Fibroblast of peridontal ligament (primary cell): Measurements from ENCODE around the gene P4HA1.
A peak's percentile ranks its signal among the peaks of the same experiment; 100 is the strongest.
"Not testable (repeated sequence)": the region's sequence is repeated elsewhere in the genome, so short reads cannot be mapped to it uniquely, and the experiment has no call there.

Source experiments
- DNase-seq: peaks from one replicate; pipeline ENCODE4 v3.0.0-alpha.2; 2010; ENCODE audit errors: extremely low read depth

The P4HA1 gene

DNA sequence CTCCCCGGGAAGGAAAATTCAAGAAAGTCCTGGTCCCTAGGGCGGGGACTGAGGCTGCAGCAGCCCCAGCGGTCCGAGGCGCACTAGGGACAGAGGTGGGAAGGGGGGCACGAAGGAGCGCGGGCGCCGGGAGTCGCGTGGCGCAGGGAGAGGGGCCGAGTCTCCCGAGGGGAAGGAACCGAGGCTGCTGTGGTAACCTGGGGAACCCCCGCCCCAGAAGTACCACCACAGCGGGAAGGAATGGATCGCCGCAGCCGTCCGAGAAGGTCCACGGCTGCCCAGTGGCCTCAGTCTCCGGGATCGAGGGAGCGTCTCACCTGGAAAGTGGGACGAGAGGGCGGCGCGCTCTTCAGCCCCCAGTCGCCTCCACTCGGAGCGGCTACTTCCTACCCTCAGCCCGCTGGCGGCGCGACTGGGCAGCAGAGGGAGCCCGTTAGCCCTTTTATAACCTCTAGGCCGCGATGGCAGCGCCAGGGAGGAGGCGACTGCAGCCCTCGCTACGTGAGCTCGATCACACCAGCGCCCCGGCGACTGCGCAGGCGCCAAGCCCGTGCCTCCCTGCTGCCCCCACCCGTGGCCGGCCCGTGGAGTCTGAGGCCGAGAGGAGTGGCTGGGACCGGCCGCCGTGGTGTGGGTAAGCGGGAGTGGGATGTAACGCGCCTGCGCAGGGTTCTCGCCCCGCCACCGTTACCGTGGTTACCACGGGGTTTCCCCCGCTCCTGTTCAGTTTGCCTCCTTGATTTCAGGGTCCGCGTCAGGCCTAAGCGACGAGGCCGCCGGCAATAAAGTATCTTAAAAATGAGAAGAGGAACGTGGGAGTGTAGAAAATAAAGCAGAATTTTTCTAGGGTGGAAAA, at the start of gene P4HA1:
TSS of gene P4HA1 (minus strand) at position 418 of the 856 bp plus-strand sequence. CDS start 21,983 bp downstream, outside the sequence.
- peak; percentile 96 for DNase-seq

DNA sequence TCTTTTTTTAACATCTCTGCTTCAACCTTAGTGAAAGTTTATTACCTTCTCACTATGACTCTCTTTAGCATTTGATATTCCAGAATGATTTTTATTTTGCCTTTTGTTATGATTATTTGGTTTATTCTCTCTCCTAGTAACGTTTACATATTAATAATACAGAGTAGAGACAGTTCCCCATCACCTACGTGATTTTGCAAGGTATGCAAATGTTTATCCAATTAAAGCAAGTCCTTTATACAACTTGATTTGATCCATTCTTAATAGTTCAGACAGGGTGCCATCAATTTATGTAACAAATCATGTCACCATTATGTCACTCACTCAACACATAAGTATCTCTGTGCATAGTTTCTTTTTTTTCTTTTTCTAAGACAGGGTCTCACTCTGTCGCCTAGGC, 44.9 kb upstream of the P4HA1 start:
- no peak for DNase-seq

DNA sequence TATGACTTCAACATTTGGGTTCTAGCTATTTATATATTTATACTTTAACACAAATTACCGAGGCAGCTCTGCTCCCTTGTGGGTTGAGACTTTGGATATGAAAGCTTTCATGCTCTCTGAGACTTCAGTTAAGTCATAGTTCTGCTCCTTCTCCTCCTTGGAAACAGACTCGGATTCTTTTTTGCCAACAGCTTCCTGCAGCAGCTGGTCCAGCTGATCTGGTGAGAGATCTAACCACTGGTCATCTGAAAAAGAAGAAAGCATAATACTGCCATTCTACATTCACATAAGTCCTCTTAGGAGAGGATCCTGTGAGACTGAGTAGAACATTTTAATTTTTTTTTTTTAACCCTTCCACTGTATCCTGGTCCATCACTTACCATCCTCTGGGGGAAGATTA, 42.6 kb upstream of the P4HA1 start:
- peak; percentile 65 for DNase-seq

DNA sequence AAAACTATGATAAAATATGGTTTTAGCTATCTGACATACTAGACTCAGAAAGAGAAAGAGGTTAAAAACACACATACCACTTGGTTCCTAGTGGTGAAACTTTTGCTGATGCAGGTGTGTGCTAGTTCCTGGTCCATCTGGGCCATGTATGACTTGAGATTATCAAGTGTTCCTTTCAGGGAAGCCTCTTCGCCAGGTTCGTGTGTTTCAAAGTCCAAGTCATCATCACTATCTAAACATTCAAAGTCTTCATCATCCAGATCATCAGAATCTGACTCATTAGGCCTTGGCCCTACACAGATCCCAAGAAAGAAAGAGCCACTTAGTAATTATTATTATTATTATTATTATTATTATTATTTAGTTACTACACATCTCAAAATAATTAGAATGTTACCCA, 40.0 kb upstream of the P4HA1 start:
- no peak for DNase-seq

DNA sequence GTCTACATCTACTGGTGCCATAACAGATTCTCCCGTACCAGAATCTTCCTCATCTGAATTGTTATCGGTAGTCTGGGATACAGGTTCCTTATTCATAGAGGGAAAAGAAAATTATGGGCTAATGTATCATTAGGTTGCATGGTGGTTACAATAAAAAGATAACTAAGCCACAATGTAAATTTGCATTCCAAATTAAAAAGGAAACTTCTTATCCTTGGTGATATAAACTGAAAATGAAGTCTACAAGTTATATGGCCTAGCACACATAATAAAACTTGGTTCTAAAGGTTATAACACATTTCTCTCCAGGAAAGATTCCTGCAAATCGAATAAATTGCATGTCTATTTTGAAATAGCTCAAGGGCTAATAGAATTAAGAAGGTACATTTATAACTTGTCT, 38.1 kb upstream of the P4HA1 start:
- DNase-seq: no peak

DNA sequence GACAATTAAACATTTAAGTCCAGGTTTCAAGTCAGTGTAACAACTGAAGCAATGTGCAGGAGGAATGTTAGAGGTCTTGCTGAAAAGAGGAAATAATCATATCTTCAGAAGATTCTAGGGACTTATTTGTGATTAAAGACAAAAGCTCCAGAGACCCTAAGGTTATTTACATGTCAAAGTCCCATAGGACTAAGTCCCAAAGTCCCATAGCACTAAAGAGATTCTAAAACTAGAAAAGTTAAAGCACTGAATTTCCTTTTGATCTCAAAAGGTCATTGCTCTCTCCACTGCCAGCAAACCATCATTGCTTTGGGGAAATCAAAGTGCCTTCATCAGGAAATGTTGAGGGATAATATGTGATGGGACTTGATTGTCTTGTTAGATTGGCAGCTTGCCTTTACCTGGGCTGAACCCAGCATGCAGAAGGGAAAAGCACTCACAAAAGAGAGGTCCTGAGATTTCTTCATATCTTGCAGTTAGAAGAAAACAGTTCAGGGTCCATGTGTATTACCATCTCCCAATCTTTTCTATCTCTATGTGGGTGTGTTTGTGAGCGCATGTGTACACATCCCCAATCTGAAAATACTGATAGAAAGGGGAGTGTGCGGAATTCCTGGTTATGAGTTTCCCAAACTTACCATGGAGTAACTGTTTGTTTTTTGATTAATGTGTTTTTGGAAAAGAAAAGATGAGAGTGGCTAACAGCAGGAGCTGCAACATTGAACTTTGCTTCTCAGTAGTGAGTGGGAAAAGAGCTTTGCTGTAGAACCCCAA, 35.4 kb upstream of the P4HA1 start:
- DNase-seq: no peak

DNA sequence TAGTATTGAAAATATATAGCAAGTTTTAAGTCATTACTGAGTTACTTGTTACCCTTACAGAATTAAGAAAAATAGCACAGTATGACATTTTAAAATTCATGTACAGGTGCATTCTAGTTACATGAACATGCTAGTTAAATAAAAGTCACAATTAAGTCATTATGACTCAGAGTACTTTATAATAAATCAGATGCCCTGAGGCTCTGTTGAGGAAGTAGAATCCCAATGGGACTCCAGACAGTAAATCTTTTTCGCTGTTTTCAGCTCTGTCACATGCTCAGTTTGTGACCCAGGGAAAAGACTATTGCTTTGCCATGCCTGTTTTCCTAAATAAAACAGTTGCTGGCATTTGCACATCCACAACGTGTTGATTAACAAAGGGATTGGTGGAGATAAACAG, 34.6 kb upstream of the P4HA1 start:
- no peak for DNase-seq

DNA sequence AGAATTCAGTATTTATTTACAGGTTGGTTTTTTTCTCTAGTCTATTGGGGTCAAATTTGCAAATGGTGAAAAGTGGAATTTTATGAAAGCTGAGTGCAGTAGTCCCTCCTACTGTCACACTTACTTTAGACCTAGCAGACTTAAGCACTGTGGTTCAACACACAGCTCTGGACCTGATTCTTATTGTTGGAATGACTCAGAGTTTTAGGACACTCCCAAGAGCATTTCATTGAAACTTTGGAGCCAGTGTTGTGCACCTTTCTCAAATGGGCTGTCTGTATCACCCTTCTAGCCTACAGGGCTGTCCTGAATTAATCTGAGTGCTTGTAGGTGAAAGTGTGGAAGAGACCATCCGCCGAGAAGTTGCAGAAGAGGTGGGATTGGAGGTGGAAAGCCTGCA, 29.7 kb upstream of the P4HA1 start:
- no peak for DNase-seq

DNA sequence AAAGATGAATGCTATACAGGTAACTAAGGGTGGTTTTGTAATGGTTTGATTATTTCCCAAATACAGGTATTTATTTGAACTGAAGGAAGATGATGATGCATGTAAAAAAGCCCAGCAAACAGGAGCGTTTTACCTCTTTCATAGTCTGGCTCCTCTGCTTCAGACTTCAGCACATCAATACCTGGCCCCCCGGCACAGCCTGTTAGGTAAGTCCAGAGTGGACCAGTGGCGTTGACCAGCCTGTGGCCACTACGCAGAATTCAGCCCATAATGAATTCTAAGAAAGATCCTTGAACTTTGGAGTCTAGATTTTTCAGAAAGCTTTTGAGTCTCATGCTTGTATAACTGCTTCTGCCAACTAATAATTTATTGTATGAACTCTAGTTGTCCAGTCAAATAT, 23.3 kb upstream of the P4HA1 start:
- DNase-seq: no peak

DNA sequence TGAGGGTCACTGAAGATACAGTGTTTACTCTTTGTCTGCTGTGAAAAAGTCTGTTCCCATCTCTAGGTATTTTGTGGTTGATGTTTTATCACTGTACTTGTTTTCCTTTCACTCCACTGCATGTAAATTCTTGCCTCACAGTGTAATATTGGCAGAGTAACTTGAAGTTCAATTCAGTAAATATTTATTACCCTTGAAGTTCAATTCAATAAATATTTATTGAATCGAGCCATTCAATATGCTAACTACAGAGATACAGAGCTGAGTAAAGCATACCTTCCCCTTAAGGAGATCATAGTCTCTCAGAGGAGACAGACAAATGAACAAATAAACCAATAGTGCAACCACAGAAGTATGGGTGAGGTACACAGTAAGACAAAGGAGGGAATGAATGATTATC, 22.8 kb upstream of the P4HA1 start:
- DNase-seq: no peak

DNA sequence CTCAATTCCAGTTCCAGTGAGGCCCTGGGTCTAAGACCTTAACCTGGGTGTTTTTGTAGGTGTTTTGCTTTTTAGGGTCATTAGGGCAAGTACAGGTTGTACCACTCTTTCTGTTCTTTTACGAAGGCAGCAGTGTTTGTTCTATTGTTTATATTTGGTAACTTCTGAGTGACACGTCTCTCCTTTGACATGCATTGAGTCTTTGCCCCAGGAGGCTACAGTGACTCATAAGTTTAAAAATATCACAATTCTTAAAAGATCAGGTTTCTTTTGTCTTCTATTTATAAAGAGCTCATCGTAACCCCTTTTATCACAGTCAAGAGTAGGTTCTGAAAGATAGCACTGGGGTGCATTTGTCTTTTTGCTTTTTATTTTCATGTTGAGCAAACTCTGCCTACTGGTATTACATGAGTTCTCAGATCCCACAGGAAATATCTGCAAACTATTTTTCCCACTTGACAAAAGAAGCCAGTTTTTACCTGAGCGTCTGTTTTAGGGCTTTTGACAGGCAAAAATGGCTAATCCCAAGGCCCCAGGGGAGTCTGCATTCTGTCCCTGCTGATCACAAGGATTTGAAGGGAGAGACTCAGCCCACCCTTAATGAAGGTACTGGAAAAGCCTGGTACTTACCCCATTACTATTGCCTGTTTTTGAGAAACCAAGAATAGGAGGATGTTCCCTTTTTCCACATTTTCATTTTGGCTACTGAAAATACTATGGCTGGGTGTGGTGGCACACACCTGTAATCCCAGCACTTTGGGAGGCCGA, 21.5 kb upstream of the P4HA1 start:
- DNase-seq: peak; percentile 54

DNA sequence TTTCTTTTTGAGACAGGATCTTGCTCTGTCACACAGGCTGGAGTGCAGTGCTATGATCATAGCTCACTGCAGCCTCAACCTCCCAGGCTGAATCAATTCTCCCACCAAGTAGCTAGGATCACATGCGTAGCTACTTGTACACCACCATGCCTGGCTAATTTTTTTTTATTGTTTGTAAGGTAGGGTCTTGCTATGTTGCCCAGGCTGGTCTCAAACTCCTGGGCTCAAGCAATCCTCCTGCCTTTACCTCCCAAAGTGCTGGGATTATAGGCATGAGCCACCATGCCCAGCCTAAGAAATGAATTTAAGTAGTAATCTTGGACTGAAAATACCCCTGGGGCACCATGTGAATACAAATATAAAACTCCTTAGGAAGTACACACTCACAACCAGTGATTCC, 19.4 kb upstream of the P4HA1 start:
- DNase-seq: no peak

DNA sequence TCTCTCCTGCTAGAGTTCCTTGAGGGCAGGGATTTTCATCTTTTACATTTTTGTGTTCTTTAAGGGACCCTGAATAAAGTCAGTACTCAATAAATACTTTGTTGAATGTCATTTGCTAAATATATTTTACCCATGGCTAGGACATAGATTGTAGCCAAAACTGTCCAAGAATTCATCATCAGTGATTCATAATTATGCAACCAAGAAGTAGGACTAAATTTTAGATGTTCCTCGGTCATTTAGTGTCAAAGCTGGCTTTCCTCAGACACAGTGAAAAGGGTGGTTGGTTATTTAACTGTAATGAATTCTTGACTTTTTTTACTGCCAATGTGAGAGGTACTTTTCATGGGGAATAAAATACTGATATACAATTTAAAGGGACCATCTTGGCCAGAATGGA, 16.9 kb upstream of the P4HA1 start:
- DNase-seq: peak; percentile 48

DNA sequence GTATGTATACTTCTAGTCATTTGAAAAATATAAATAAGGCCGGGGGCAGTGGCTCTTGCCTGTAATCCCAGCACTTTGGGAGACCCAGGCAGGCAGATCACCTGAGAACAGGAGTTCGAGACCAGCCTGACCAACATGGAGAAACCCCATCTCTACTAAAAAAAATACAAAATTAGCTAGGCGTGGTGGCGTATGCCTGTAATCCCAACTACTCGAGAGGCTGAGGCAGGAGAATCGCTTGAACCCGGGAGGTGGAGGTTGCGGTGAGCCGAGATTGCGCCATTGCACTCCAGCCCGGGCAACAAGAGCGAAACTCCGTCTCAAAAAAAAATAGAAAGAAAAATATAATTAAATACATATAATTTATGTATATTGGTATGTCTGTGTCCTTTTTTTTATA, 15.4 kb upstream of the P4HA1 start:
- DNase-seq: not testable (repeated sequence)

DNA sequence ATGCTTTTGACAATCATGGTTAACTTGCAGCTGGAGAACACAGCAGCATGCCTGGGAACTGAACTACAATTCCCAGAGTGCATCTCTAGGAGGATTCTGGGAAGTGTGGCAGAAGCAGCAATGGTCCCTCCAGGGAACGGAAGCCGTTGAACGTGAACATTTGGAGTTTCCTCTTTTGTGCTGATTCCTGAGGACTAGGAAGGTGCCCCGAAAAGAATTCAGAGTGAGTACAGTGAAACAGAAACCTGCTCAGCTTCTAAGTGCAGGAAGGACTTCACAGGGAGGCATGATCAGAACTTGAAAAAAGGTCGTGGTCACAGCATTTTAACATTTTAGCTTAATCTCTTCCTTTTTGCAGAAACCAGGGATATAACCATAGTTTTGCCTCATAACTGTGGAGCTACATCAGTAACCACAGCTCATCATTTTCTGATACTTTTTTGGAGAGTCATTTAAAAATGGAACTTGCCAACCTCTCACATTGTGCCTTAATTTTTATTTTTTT, 13.7 kb upstream of the P4HA1 start, which contains the start of gene NUDT13:
TSS of gene NUDT13 (plus strand) at position 111 of the 505 bp plus-strand sequence. CDS start 3,911 bp downstream, outside the sequence.
- peak; percentile 83 for DNase-seq

DNA sequence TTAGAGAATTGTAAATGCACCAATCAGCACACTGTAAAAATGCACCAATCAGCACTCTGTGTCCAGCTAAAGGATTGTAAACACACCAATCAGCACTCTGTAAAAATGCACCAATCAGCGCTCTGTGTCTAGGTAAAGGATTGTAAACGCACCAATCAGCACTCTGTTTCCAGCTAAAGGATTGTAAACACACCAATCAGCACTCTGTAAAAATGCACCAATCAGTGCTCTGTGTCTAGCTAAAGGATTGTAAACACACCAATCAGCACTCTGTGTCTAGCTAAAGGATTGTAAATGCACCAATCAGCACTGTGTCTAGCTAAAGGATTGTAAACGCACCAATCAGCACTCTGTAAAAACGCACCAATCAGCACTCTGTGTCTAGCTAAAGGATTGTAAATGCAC, 12.6 kb upstream of the P4HA1 start:
- DNase-seq: not testable (repeated sequence)

DNA sequence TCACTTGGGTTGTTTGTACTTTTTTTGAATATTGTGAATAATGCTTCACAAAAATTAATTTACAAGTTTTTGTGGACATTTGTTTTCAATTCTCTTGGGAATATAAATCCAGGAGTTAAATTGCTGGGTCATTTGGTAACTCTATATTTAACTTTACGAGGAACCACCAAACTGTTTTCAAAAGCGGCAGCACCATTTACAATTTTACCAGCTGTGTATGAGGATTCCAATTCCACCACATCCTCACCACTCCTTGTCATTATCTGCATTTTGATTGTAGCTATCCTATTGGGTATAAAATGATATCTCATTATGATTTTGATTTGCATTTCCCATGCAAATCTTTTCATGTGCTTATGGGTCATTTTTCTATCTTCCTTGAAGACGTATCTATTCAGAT, 9.6 kb upstream of the P4HA1 start:
- no peak for DNase-seq

DNA sequence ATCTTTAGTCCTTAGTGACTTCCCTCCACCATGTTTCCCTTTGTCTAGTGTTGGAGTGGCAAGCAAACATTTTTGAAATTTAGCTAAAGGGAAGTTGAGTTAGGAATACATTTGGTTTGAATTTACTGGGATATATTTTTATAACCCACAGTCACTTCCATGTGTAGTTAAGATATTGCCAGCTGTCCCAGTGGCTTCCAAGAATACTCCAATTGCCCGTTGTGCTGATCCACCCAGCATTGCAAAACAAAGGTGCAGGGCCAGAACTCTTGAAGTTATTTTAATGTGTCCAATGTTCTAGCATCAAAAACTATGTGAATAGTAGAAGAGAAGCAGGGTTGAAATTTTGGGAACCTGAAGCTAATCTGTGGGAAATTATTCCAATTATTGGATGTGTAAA, 2.5 kb upstream of the P4HA1 start:
- peak; percentile 69 for DNase-seq

DNA sequence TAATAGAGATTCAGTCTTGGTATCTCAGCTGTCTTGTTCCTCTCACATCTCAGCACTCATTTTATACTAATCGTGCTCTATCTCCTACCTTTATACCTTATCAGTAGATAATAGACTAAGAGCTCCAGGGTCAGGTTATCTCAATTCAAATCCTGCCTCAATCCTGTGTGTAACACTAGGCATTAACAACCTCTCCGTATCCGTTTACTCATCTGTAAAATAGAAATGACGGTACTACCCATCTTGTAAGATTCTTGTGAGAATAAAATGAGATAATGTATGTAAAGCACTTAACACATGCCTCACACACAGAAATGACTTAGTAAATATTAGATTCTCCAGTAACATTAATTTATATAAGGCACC, 622 bp upstream of the P4HA1 start:
- no peak for DNase-seq

DNA sequence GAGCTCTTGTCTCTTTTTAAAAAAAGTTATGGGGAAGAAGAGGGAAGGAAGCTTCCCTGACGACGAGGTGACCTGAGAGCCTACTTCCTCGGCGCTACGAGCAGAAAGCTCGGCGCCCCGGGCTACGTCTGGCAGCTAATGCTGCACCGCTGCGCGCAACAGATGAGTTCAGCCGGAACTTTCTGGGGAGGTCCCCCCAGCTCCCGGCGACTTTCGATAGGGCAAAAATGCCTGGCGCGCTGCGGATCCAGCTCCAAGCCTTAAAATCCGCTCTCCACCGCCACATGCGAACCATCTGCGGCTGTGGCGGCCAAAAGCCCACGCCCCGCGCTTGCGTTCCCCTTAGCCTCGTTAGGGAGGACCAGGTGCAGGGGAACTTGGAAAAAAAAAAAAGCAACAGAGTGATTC, 621 bp downstream of the P4HA1 start:
- peak; percentile 69 for DNase-seq

DNA sequence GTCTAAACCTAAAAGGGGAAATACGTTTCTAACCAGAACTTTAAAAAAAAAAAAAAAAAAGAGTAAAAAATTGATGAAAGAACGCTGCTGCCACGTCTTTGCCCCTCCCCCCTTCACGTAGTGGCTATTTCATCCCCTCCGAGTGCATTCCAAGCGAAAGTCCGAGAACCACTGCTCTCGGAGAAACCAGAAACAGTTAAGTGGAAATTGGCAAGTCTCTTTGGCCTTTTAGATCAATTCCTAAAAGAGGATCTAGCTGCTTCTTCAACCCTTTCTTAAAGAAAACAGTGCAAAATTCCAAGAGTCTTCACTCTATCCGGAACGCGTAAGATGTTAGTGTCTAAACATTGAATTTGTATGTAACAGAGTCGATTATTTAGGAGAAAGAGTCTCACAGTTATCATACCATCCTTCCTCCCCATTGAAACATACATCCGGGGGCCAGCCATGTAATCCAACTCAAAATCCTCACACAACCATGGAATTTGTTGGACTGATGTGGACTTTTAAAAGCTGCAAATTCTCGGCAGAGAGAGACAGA, 1.1 kb downstream of the P4HA1 start:
- peak; percentile 91 for DNase-seq

DNA sequence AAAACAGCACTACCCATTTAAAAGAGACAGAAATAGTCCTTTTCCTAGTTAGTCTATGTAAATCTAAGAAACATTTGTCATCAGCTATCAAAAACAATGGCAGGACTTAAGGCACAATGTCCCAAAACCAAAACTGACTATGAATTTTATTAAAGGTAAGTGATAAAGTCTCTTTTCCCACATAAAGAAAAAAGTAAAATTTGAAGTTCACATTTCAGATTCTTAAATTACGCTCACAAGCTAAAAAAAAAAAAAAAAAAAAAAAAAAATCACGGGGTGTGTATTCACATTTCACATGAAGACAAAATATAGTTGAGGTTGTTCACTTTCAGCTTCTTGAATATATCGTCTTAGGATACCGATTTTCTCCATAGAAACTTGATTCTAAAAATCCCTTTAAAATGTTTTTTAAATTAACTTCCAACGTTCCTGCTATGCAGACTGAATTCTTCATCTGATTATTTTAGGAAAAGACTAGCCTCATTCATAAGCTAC, 1.6 kb downstream of the P4HA1 start:
- peak; percentile 37 for DNase-seq
